Mucosa of descending colon (tissue), 3 donors: ENCODE data around the gene CENPP. TPM values are rescaled to one million over a fixed set of nuclear protein-coding genes. Genes with fewer than 3 reads are reported as not detected.

Experiments used
- ATAC-seq: fragments of 200-7000 bp; cut with Tn5 transposase; one replicate; pipeline ENCODE4 v1.9.1; 2020; ENCODE audit warnings: mild to moderate bottlenecking, moderate library complexity
- DNase-seq, 3 donors: peaks; one replicate each; pipeline ENCODE4 v3.0.0-alpha.2; 2020
- H3K36me3 ChIP-seq: fragments of 200-600 bp; one replicate; pipeline ENCODE4 v1.8.0; 2021; ENCODE audit warnings: low read depth, mild to moderate bottlenecking
- H3K4me1 ChIP-seq: fragments of 200-600 bp; one replicate; pipeline ENCODE4 v1.8.0; 2021; ENCODE audit warnings: low read depth, mild to moderate bottlenecking
- H3K4me3 ChIP-seq: fragments of 200-600 bp; one replicate; pipeline ENCODE4 v1.8.0; 2021; ENCODE audit warnings: mild to moderate bottlenecking
- H3K9me3 ChIP-seq: fragments of 200-600 bp; one replicate; pipeline ENCODE4 v1.8.0; 2021; ENCODE audit warnings: mild to moderate bottlenecking
- CTCF ChIP-seq: fragments of 200-600 bp; IDR thresholded peaks from one replicate; pipeline ENCODE4 v1.8.0; 2022; ENCODE audit warnings: antibody characterized with exemption, mild to moderate bottlenecking
- intact Hi-C, 2 donors: fragments of 100-400 bp; cut with DNase I in 1 of 2; cut with micrococcal nuclease in 1 of 2; formaldehyde crosslinking; loops; one replicate each; pipeline versions ENCODE4 v1.11.0 to v1.11.1; 2022; cut with DNase I, micrococcal nuclease
- total RNA-seq, 3 donors: library from RNA; stranded (reverse); fragmentation: NEBNext Ultra II Directional in 2 of 3; extraction: Animal tissue kit (Norgen Biotek cat#: 25700) in 2 of 3; gene quantifications; one replicate each; pipeline versions ENCODE4 v1.2.1 to v1.2.4, GENCODE V29; 2021 to 2023
- donor health status: DM: no; HTN: no; CAD: no; lungs with moderate emphysema.
- donor health status: DM: no; HTN: no; CAD: no.
- donor health status: DM: no; HTN: yes; CAD: no.

Gene CENPP
- total RNA-seq, 3 donors from 2014 or later: 2.0 to 4.9 (median 3.3) TPM

GRCh38 chr9:92510747-92511146 lies 185.0 kb downstream of the CENPP start:
- TF ChIP-seq CTCF: no peak
- Histone ChIP-seq H3K4me3 (no peak overlapping the region), H3K4me1 (peaks cover 3% of the 10 kb centered on the region), H3K9me3 (no peaks in the 10 kb centered on the region), H3K36me3 (no peaks in the 10 kb centered on the region)
- intact Hi-C loops: no loop called here
- ATAC-seq: no peak
- DNase-seq: no peak

- Histone ChIP-seq H3K4me1 (peaks cover 3% of the 10 kb centered on the region), H3K4me3 (no peak overlapping the region), H3K9me3 (no peaks in the 10 kb centered on the region), H3K36me3 (no peaks in the 10 kb centered on the region)
- peak; percentile 89 for ATAC-seq
- DNase-seq: peak in 1 of 3 donors; percentile 33
- no peak for TF ChIP-seq CTCF
- intact Hi-C loops: no loop called here
Observed at GRCh38 chr9:92512622-92513021, 186.9 kb downstream of the CENPP start.

GRCh38 chr9:92513349-92513748 lies 187.6 kb downstream of the CENPP start:
- no peak overlapping the region for H3K4me3 ChIP-seq
- H3K4me1 ChIP-seq: no peaks in the 10 kb centered on the region
- intact Hi-C loops: no loop called here
- ATAC-seq: no peak
- no peak for TF ChIP-seq CTCF
- no peak for DNase-seq
- no peaks in the 10 kb centered on the region for H3K9me3 ChIP-seq
- no peaks in the 10 kb centered on the region for H3K36me3 ChIP-seq

- no peak for TF ChIP-seq CTCF
- Histone ChIP-seq H3K4me1 (no peaks in the 10 kb centered on the region), H3K36me3 (no peaks in the 10 kb centered on the region), H3K4me3 (no peak overlapping the region), H3K9me3 (no peaks in the 10 kb centered on the region)
- no peak for ATAC-seq
- intact Hi-C loops: no loop called here
- no peak for DNase-seq
Observed at GRCh38 chr9:92514635-92515034, 188.9 kb downstream of the CENPP start.

GRCh38 chr9:92516521-92516920 lies 190.8 kb downstream of the CENPP start:
- intact Hi-C loops: no loop called here
- no peak for ATAC-seq
- H3K4me3 ChIP-seq: no peak overlapping the region

More at GRCh38 chr9:92516521-92516920, 190.8 kb downstream of the CENPP start:
- no peaks in the 10 kb centered on the region for H3K4me1 ChIP-seq
- no peak for TF ChIP-seq CTCF
- H3K36me3 ChIP-seq: no peaks in the 10 kb centered on the region
- H3K9me3 ChIP-seq: no peaks in the 10 kb centered on the region
- DNase-seq: no peak
